ENCODE results near the gene SORCS2.

GRCh38 chr4:7172508-7172907 lies 19.8 kb upstream of the SORCS2 start:
- TF ChIP-seq CTCF (IDR thresholded peaks at IDR 0.05), result no peak
- TF ChIP-seq POLR2A (IDR thresholded peaks at IDR 0.05), result no peak

Measured in prostate gland (tissue), 2 donors.